GM03348 (cell line): ENCODE results near the gene CARMIL1.

ENCODE experiments used
- DNase-seq: peaks from one replicate; pipeline ENCODE4 v3.0.0; 2012; ENCODE audit warnings: low spot score

Gene CARMIL1

GRCh38 chr6:25309886-25310285, 30.7 kb downstream of the CARMIL1 start:
- DNase-seq, result no peak

GRCh38 chr6:25311331-25311840, 32.2 kb downstream of the CARMIL1 start:
- DNase-seq, result peak; percentile 61

- peak; percentile 50 for DNase-seq
Measured at GRCh38 chr6:25312034-25312620, 33.0 kb downstream of the CARMIL1 start.

GRCh38 chr6:25312703-25313102, 33.5 kb downstream of the CARMIL1 start:
- peak; percentile 61 for DNase-seq

- no peak for DNase-seq
Measured at GRCh38 chr6:25314509-25315175, 35.5 kb downstream of the CARMIL1 start.

- no peak for DNase-seq
Measured at GRCh38 chr6:25315194-25316177, 36.3 kb downstream of the CARMIL1 start.

- DNase-seq, result no peak
Measured at GRCh38 chr6:25316626-25317025, 37.5 kb downstream of the CARMIL1 start.

GRCh38 chr6:25318589-25318988, 39.4 kb downstream of the CARMIL1 start:
- no peak for DNase-seq

GRCh38 chr6:25320459-25320858, 41.3 kb downstream of the CARMIL1 start:
- peak; percentile 33 for DNase-seq

- DNase-seq, result no peak
Measured at GRCh38 chr6:25322692-25323091, 43.5 kb downstream of the CARMIL1 start.

GRCh38 chr6:25324066-25324762, 45.0 kb downstream of the CARMIL1 start:
- DNase-seq, result peak; percentile 44

- no peak for DNase-seq
Measured at GRCh38 chr6:25326126-25326525, 47.0 kb downstream of the CARMIL1 start.

- no peak for DNase-seq
Measured at GRCh38 chr6:25326960-25327359, 47.8 kb downstream of the CARMIL1 start.

- DNase-seq, result no peak
Measured at GRCh38 chr6:25327432-25327831, 48.3 kb downstream of the CARMIL1 start.

- no peak for DNase-seq
Measured at GRCh38 chr6:25329161-25329817, 50.1 kb downstream of the CARMIL1 start.

- DNase-seq, result no peak
Measured at GRCh38 chr6:25329982-25330381, 50.8 kb downstream of the CARMIL1 start.

GRCh38 chr6:25330796-25331685, 51.9 kb downstream of the CARMIL1 start:
- DNase-seq, result peak; percentile 45

- DNase-seq, result no peak
Measured at GRCh38 chr6:25332165-25332564, 53.0 kb downstream of the CARMIL1 start.

GRCh38 chr6:25332655-25333071, 53.5 kb downstream of the CARMIL1 start:
- DNase-seq, result no peak

GRCh38 chr6:25333471-25333870, 54.3 kb downstream of the CARMIL1 start:
- no peak for DNase-seq
